ENCODE measurements around the gene PGM1. TPM values are rescaled to one million over a fixed set of nuclear protein-coding genes. Genes with fewer than 3 reads are reported as not detected.
"Not testable (repeated sequence)": the region's sequence is repeated elsewhere in the genome, so short reads cannot be mapped to it uniquely, and the experiment has no call there.

Gene PGM1
- total RNA-seq, result 10 to 100 TPM; 37.0 to 38.7 TPM

DNA sequence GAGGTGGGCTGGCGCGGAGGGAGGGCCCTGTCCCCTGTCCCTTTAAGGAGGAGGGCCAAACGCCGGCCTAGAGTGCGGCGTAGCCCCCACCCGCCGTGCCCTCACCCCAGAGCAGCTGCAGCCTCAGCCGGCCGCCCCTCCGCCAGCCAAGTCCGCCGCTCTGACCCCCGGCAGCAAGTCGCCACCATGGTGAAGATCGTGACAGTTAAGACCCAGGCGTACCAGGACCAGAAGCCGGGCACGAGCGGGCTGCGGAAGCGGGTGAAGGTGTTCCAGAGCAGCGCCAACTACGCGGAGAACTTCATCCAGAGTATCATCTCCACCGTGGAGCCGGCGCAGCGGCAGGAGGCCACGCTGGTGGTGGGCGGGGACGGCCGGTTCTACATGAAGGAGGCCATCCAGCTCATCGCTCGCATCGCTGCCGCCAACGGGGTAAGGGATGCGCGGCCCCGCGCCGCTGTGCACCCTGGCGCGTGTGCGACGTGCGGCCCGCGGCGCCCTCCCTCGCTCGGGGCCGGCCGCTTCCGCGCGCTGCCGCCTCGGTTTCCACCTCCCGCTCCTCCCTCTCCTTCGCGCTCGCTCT, at the start of gene PGM1:
PGM1 (plus strand) TSS at position 109 of the 583 bp plus-strand sequence; CDS start at position 187, 78 bp downstream.
- peaks cover 12% of the 10 kb centered on the region for H3K36me3 Mint-ChIP-seq (ENCODE audit: low read depth)
- peak within 1 kb of the TSS; percentile 93 for H3K4me3 Mint-ChIP-seq
- peak; percentile 81 for DNase-seq
- H3K27me3 Mint-ChIP-seq, result no peaks in the 10 kb centered on the region
- ChIA-PET POLR2A (no interaction called here), CTCF (interaction anchor here (1.0 to 1.7 kb wide), 2 partner anchors 10 to 12 kb away, joined by 3 to 4 read pairs; no protein-coding TSS in a partner anchor)
- no peaks in the 10 kb centered on the region for H3K9me3 Mint-ChIP-seq
- H3K4me1 Mint-ChIP-seq, result peaks cover 39% of the 10 kb centered on the region
- peak within 1 kb of the TSS; percentile 98 for H3K27ac Mint-ChIP-seq

- Mint-ChIP-seq H3K27ac (no peak overlapping the region), H3K4me1 (no peaks in the 10 kb centered on the region), H3K36me3 (ENCODE audit: low read depth) (peaks cover 5% of the 10 kb centered on the region), H3K27me3 (no peaks in the 10 kb centered on the region), H3K9me3 (no peaks in the 10 kb centered on the region), H3K4me3 (no peak overlapping the region)
- POLR2A ChIA-PET, result no interaction called here
- CTCF ChIA-PET, result no interaction called here
- no peak for DNase-seq
Measured at GRCh38 chr1:63545780-63546179, 47.4 kb upstream of the PGM1 start.

GRCh38 chr1:63547621-63548294, 45.5 kb upstream of the PGM1 start:
- H3K4me3 Mint-ChIP-seq, result no peak overlapping the region
- H3K36me3 Mint-ChIP-seq (ENCODE audit: low read depth), result peaks cover 5% of the 10 kb centered on the region
- CTCF ChIA-PET, result no interaction called here
- no peaks in the 10 kb centered on the region for H3K9me3 Mint-ChIP-seq
- POLR2A ChIA-PET, result no interaction called here
- H3K4me1 Mint-ChIP-seq, result no peaks in the 10 kb centered on the region
- no peaks in the 10 kb centered on the region for H3K27me3 Mint-ChIP-seq
- H3K27ac Mint-ChIP-seq, result no peak overlapping the region
- no peak for DNase-seq

DNA sequence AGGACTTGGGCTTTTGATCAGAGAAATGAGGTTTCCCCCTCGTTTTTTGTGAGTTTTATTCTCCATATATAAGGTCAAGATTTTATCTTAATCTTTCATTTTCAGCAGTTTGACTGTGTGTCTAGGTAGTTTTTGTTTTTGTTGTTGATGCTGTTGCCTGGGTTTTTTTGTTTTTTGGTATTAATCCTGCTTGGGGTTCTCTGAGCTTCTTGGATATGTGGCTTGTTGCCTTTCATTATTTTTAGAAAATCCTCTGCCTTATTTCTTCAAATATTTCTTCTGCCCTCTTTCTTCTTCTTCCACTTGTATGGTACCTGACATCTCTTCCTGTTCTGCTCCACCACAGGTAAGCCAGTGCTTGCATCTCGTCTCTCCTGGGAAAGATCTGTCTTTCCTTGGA, 44.9 kb upstream of the PGM1 start:
- Mint-ChIP-seq H3K27me3 (no peaks in the 10 kb centered on the region), H3K4me3 (no peak overlapping the region), H3K36me3 (ENCODE audit: low read depth) (peaks cover 5% of the 10 kb centered on the region), H3K9me3 (no peaks in the 10 kb centered on the region), H3K27ac (no peak overlapping the region), H3K4me1 (no peaks in the 10 kb centered on the region)
- DNase-seq, result no peak
- CTCF ChIA-PET, result interaction anchor here (0.8 kb wide), 1 partner anchor 9 kb away, joined by 3 read pairs; no protein-coding TSS in a partner anchor
- POLR2A ChIA-PET, result no interaction called here

DNA sequence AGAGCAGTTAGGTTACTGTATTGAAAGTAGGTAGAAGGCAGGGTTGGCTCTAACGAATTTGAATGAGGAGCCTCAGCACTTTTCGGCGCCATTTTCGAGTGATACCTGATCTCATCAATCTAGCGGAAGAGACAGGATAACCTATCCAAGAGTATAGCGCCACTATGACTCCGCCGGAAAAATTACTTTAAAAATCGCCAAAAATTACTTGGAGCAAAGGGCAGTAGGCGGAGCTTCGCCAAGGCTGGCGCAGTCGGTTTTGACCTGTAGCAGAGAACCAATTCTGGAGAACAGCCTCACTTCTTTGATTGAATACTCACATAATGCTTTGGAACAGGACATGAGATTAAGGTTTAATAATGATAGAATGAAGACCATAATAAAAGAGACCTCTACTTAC, 44.3 kb upstream of the PGM1 start:
- Mint-ChIP-seq H3K9me3 (no peaks in the 10 kb centered on the region), H3K27ac (no peak overlapping the region), H3K4me1 (no peaks in the 10 kb centered on the region), H3K4me3 (no peak overlapping the region), H3K27me3 (no peaks in the 10 kb centered on the region), H3K36me3 (ENCODE audit: low read depth) (peaks cover 5% of the 10 kb centered on the region)
- ChIA-PET POLR2A (no interaction called here), CTCF (interaction anchor here (0.8 kb wide), 1 partner anchor 10 kb away, joined by 3 read pairs; no protein-coding TSS in a partner anchor)
- no peak for DNase-seq

GRCh38 chr1:63555480-63555879, 37.7 kb upstream of the PGM1 start:
- H3K27ac Mint-ChIP-seq, result no peak overlapping the region
- H3K9me3 Mint-ChIP-seq, result no peaks in the 10 kb centered on the region
- H3K27me3 Mint-ChIP-seq, result no peaks in the 10 kb centered on the region
- H3K4me3 Mint-ChIP-seq, result no peak overlapping the region
- H3K4me1 Mint-ChIP-seq, result peaks cover 2% of the 10 kb centered on the region
- no peak for DNase-seq
- ChIA-PET CTCF (no interaction called here), POLR2A (no interaction called here)
- peaks cover 2% of the 10 kb centered on the region for H3K36me3 Mint-ChIP-seq (ENCODE audit: low read depth)

- Mint-ChIP-seq H3K4me1 (peaks cover 2% of the 10 kb centered on the region), H3K36me3 (ENCODE audit: low read depth) (peaks cover 2% of the 10 kb centered on the region), H3K4me3 (no peak overlapping the region), H3K27ac (no peak overlapping the region), H3K27me3 (no peaks in the 10 kb centered on the region), H3K9me3 (no peaks in the 10 kb centered on the region)
- POLR2A ChIA-PET, result no interaction called here
- CTCF ChIA-PET, result interaction anchor here (0.7 to 1.2 kb wide), 3 partner anchors 27 to 189 kb away, joined by 3 to 8 read pairs (median 3); no protein-coding TSS in a partner anchor
- peak; percentile 35 for DNase-seq
Measured at GRCh38 chr1:63557365-63557987, 35.7 kb upstream of the PGM1 start.

DNA sequence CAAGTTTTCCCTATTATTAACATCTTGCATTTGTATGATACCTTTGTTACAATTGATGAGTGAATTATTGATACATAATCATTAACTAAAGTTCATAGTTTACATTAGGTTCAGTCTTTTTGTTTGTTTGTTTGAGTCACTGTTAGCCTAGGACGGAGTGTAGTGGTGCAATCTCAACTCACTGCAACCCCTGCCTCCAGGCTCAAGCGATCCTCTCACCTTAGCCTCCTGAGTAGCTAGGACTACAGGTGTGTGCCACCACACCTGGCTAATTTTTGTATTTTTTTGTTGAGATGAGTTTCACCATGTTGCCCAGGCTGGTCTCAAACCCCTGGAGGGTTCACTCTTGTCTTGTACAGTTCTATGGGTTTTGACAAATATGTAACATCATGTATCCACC, 33.9 kb upstream of the PGM1 start:
- Mint-ChIP-seq H3K4me3 (no peak overlapping the region), H3K27ac (no peak overlapping the region), H3K4me1 (peaks cover 2% of the 10 kb centered on the region), H3K27me3 (no peaks in the 10 kb centered on the region), H3K9me3 (no peaks in the 10 kb centered on the region), H3K36me3 (ENCODE audit: low read depth) (peaks cover 3% of the 10 kb centered on the region)
- CTCF ChIA-PET, result no interaction called here
- DNase-seq, result no peak
- POLR2A ChIA-PET, result interaction anchor here (0.6 kb wide), 1 partner anchor 31 kb away, joined by 9 read pairs; no protein-coding TSS in a partner anchor

GRCh38 chr1:63563745-63564144, 29.5 kb upstream of the PGM1 start:
- H3K36me3 Mint-ChIP-seq (ENCODE audit: low read depth), result peaks cover 8% of the 10 kb centered on the region
- ChIA-PET POLR2A (no interaction called here), CTCF (no interaction called here)
- no peak overlapping the region for H3K4me3 Mint-ChIP-seq
- no peaks in the 10 kb centered on the region for H3K27me3 Mint-ChIP-seq
- H3K27ac Mint-ChIP-seq, result no peak overlapping the region
- no peak for DNase-seq
- no peaks in the 10 kb centered on the region for H3K9me3 Mint-ChIP-seq
- no peaks in the 10 kb centered on the region for H3K4me1 Mint-ChIP-seq

- H3K4me3 Mint-ChIP-seq, result no peak overlapping the region
- H3K27me3 Mint-ChIP-seq, result no peaks in the 10 kb centered on the region
- CTCF ChIA-PET, result no interaction called here
- no peaks in the 10 kb centered on the region for H3K9me3 Mint-ChIP-seq
- no peaks in the 10 kb centered on the region for H3K4me1 Mint-ChIP-seq
- no peak for DNase-seq
- peaks cover 4% of the 10 kb centered on the region for H3K36me3 Mint-ChIP-seq (ENCODE audit: low read depth)
- POLR2A ChIA-PET, result no interaction called here
- no peak overlapping the region for H3K27ac Mint-ChIP-seq
Measured at GRCh38 chr1:63569068-63569467, 24.1 kb upstream of the PGM1 start.

DNA sequence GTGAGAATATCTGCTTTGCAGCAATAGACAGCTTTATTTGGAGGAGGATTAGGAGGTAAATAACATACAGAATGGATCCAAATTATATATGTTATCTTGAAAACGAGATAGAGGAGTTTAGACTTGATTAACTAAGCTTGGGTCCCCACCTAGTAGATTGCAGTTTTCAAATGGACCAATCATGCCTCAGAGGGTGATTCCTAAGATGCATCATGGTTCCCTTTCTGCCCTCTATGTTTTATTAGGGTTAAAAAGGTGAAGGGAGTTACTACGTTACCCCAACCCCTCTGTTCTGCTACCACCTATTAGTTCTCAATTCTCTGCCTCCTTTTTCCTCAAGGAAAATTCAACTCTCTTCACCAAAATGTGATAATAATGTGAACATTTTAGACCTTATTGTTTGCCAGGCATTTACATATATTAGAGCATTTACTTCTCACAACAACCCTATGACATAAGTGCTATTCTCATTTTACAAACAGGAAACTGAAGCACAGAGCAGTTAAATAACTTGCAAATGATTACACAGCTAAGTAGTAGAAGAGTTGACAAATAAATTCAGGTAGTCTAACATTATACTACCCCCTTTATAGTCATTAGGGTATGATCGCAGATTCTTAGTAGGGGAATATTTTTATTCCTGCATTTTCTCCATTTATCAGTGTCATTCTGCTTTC, 23.4 kb upstream of the PGM1 start:
- H3K27ac Mint-ChIP-seq, result no peak overlapping the region
- H3K4me1 Mint-ChIP-seq, result no peaks in the 10 kb centered on the region
- peaks cover 4% of the 10 kb centered on the region for H3K36me3 Mint-ChIP-seq (ENCODE audit: low read depth)
- no peak overlapping the region for H3K4me3 Mint-ChIP-seq
- DNase-seq, result no peak
- no peaks in the 10 kb centered on the region for H3K9me3 Mint-ChIP-seq
- ChIA-PET CTCF (interaction anchor here (0.9 kb wide), 1 partner anchor 567 kb away, joined by 3 read pairs; no protein-coding TSS in a partner anchor), POLR2A (no interaction called here)
- H3K27me3 Mint-ChIP-seq, result no peaks in the 10 kb centered on the region

GRCh38 chr1:63572686-63573085, 20.5 kb upstream of the PGM1 start:
- CTCF ChIA-PET; POLR2A ChIA-PET; DNase-seq; H3K9me3 Mint-ChIP-seq; H3K4me3 Mint-ChIP-seq; H3K36me3 Mint-ChIP-seq (ENCODE audit: low read depth); H3K27me3 Mint-ChIP-seq; H3K4me1 Mint-ChIP-seq; H3K27ac Mint-ChIP-seq: not testable (repeated sequence)

- H3K27ac Mint-ChIP-seq; CTCF ChIA-PET; H3K4me3 Mint-ChIP-seq; H3K27me3 Mint-ChIP-seq; POLR2A ChIA-PET; DNase-seq; H3K4me1 Mint-ChIP-seq; H3K9me3 Mint-ChIP-seq; H3K36me3 Mint-ChIP-seq (ENCODE audit: low read depth): not testable (repeated sequence)
Measured at GRCh38 chr1:63574203-63574796, 18.9 kb upstream of the PGM1 start.
